Thoracic aorta (tissue), 2 donors: Measurements from ENCODE around the gene STAU1. TPM values are rescaled to one million over a fixed set of nuclear protein-coding genes. Genes with fewer than 3 reads are reported as not detected.
A peak's percentile ranks its signal among the peaks of the same experiment; 100 is the strongest.

Experiments
- ATAC-seq: fragments of 150-250 bp; one replicate; pipeline ENCODE4 v1.8.0; 2017; ENCODE audit warnings: low read depth; ENCODE audit not compliant: insufficient number of reproducible peaks, low FRiP score
- DNase-seq: peaks from one replicate; pipeline ENCODE4 v3.0.0-alpha.2; 2020; ENCODE audit warnings: low spot score
- H3K27ac ChIP-seq, 2 donors: fragments of 200-600 bp; sonication (generic); 1 replicate in 1 of 2; 2 replicates in 1 of 2; pipeline ENCODE4 v1.5.1; 2016; ENCODE audit warnings: mild to moderate bottlenecking in 2 of 2, moderate library complexity in 2 of 2
- H3K27me3 ChIP-seq: fragments of 200-600 bp; sonication (generic); replicated peaks from 2 replicates; pipeline ENCODE4 v1.6.0; 2016; ENCODE audit warnings: mild to moderate bottlenecking; ENCODE audit not compliant: insufficient read depth
- H3K36me3 ChIP-seq: fragments of 200-600 bp; sonication (generic); one replicate; pipeline ENCODE4 v1.5.1; 2016
- H3K4me1 ChIP-seq, 2 donors: fragments of 200-600 bp; sonication (generic); 1 replicate in 1 of 2; 2 replicates in 1 of 2; pipeline versions ENCODE4 v1.5.1 to v1.6.0; 2016; ENCODE audit warnings: low read depth in 2 of 2, mild to moderate bottlenecking in 1 of 2; ENCODE audit not compliant: control insufficient read depth in 1 of 2
- H3K4me3 ChIP-seq: fragments of 200-600 bp; sonication (generic); 2 replicates; pipeline ENCODE4 v1.5.1; 2016; ENCODE audit warnings: mild to moderate bottlenecking
- H3K9me3 ChIP-seq: fragments of 200-600 bp; sonication (generic); 2 replicates; pipeline ENCODE4 v1.5.1; 2016
- CTCF ChIP-seq: fragments of 200-600 bp; sonication (generic); IDR thresholded peaks from one replicate; pipeline ENCODE4 v1.5.1; 2019; ENCODE audit warnings: antibody characterized with exemption
- total RNA-seq, 2 donors: library from RNA; depleted of rRNA; stranded (reverse); fragments of >200 nt; gene quantifications; one replicate each; pipeline versions ENCODE4 v1.1.0 to v1.2.3, GENCODE V29; 2016

The STAU1 gene
- total RNA-seq, 2 donors from 2014 or later: 54.0 to 94.2 TPM

GRCh38 chr20:49133571-49133970 is 54.6 kb downstream of the STAU1 start:
- TF ChIP-seq CTCF: no peak
- Histone ChIP-seq H3K27me3 (no peaks in the 10 kb centered on the region), H3K27ac (peak overlapping the region in 1 of 2 donors; percentile 46), H3K36me3 (peaks cover 20% of the 10 kb centered on the region), H3K4me3 (no peak overlapping the region), H3K4me1 (peaks cover 0 to 4% of the 10 kb centered on the region in 2 donors), H3K9me3 (no peaks in the 10 kb centered on the region)
- no peak for ATAC-seq
- no peak for DNase-seq

- H3K36me3 ChIP-seq: peaks cover 20% of the 10 kb centered on the region
- H3K27ac ChIP-seq: peak overlapping the region in 1 of 2 donors; percentile 46
- ATAC-seq (no peak), DNase-seq (no peak)
- TF ChIP-seq CTCF: peak; percentile 49
- no peaks in the 10 kb centered on the region for H3K9me3 ChIP-seq
- H3K27me3 ChIP-seq: no peaks in the 10 kb centered on the region
- H3K4me1 ChIP-seq: peaks cover 0 to 4% of the 10 kb centered on the region in 2 donors
- no peak overlapping the region for H3K4me3 ChIP-seq
These were observed 55.1 kb downstream of the STAU1 start for GRCh38 chr20:49132995-49133478.

GRCh38 chr20:49123982-49124381 is 64.2 kb downstream of the STAU1 start:
- Histone ChIP-seq H3K9me3 (no peaks in the 10 kb centered on the region), H3K27me3 (no peaks in the 10 kb centered on the region), H3K27ac (no peak overlapping the region), H3K4me1 (no peaks in the 10 kb centered on the region), H3K36me3 (peaks cover 27% of the 10 kb centered on the region), H3K4me3 (no peak overlapping the region)
- ATAC-seq (no peak), DNase-seq (no peak)
- TF ChIP-seq CTCF: no peak

GRCh38 chr20:49122920-49123319 is 65.2 kb downstream of the STAU1 start:
- no peak for DNase-seq
- Histone ChIP-seq H3K9me3 (no peaks in the 10 kb centered on the region), H3K4me1 (no peaks in the 10 kb centered on the region), H3K27ac (no peak overlapping the region), H3K27me3 (no peaks in the 10 kb centered on the region), H3K4me3 (no peak overlapping the region), H3K36me3 (peaks cover 37% of the 10 kb centered on the region)
- no peak for ATAC-seq
- no peak for TF ChIP-seq CTCF

- H3K27ac ChIP-seq: no peak overlapping the region
- no peaks in the 10 kb centered on the region for H3K9me3 ChIP-seq
- H3K4me1 ChIP-seq: no peaks in the 10 kb centered on the region
- TF ChIP-seq CTCF: no peak
- DNase-seq (no peak), ATAC-seq (no peak)
- H3K36me3 ChIP-seq: peaks cover 59% of the 10 kb centered on the region
- no peak overlapping the region for H3K4me3 ChIP-seq
- no peaks in the 10 kb centered on the region for H3K27me3 ChIP-seq
These were observed 68.1 kb downstream of the STAU1 start for GRCh38 chr20:49119988-49120387.
